Stimulated activated CD4-positive, alpha-beta T cell treated with anti-CD3 and anti-CD28 coated beads, Interleukin-12 subunit alpha, Interleukin-12 subunit beta, amount 100 ng/mL, for 24 hours (primary cell): ENCODE measurements around the gene POLRMT.

Source experiments
- DNase-seq, 2 experiments: peaks; one replicate each; pipeline ENCODE4 v3.0.0-alpha.2; 2020; ENCODE audit warnings: low read depth in 2 of 2

POLRMT gene

GRCh38 chr19:579111-579841, 54.1 kb downstream of the POLRMT start:
- DNase-seq = no peak

GRCh38 chr19:577439-578392, 55.6 kb downstream of the POLRMT start:
- DNase-seq = no peak

GRCh38 chr19:576768-577438, 56.4 kb downstream of the POLRMT start:
- no peak for DNase-seq

- DNase-seq = no peak
These were observed 57.5 kb downstream of the POLRMT start for GRCh38 chr19:575527-576506.

- no peak for DNase-seq
These were observed 58.4 kb downstream of the POLRMT start for GRCh38 chr19:574658-575526.

GRCh38 chr19:573519-573825, 59.9 kb downstream of the POLRMT start:
- no peak for DNase-seq

GRCh38 chr19:572743-573518, 60.4 kb downstream of the POLRMT start:
- DNase-seq = no peak

GRCh38 chr19:572140-572742, 61.1 kb downstream of the POLRMT start, which contains the start of gene BSG:
Gene BSG, plus strand, starts transcription at chr19:572596. Its CDS starts 39 bp downstream, at chr19:572635.
- peak; percentile 97 for DNase-seq

- DNase-seq = no peak
These were observed 61.8 kb downstream of the POLRMT start for GRCh38 chr19:571566-571974.

- peak in 1 of 2 experiments; percentile 28 for DNase-seq
These were observed 62.3 kb downstream of the POLRMT start for GRCh38 chr19:570937-571565.

- DNase-seq = no peak
These were observed 63.1 kb downstream of the POLRMT start for GRCh38 chr19:570251-570686.

GRCh38 chr19:567296-567900, 65.9 kb downstream of the POLRMT start:
- DNase-seq = no peak
